GM12875 (cell line): ENCODE measurements around the gene SWAP70.

Source experiments
- H3K4me3 ChIP-seq: one replicate; pipeline ENCODE4 v1.5.1; 2011; ENCODE audit warnings: low read depth, low read length, control low read depth
- TF ChIP-seq, protein P1 (sequence below): IDR thresholded peaks from 2 replicates; pipeline ENCODE4 v1.5.1; 2011; ENCODE audit warnings: low read depth, mild to moderate bottlenecking, control low read depth, inconsistent platforms, low read length, moderate library complexity, borderline replicate concordance; ENCODE audit not compliant: insufficient read depth

SWAP70 gene

DNA sequence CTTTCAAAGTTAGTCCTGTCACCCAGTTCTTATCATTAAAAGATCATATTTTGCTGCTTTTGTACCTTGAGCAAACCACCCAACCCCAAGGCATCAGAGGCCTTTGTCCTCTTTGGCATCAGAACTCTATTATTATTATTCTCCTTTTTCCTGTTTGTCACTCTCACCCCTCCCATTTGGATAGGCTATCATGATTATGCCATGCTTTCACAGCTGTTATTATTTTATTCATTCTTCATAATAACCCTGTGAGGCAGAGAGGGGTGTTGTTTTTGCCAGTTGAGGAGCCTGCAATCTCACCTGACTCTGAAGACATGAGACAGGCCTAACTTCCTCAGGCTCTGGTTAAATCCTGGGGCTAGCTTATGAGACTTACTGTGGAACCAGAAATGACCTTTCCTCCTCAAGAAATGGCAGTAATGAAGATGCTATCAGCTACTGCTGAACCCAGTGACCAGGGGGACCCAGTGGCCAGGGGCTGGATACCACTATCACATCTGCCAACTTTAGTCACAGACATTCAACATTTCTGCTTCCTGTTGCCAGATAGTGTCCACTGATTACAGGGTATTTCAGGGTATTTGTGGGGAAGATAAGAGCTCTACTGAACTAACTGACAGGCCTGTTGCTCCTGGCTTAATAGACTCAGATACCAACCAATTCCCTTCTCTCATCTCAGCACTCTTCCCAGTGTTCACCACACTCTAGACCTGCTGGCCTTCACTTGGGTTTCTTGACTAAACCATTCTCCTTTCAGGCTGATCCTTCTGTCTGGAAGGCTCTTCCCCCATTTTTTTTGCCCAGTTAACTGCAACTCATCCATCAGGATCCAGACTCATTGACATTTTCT is 11.8 kb upstream of the SWAP70 start:
- TF ChIP-seq, protein P1, sequence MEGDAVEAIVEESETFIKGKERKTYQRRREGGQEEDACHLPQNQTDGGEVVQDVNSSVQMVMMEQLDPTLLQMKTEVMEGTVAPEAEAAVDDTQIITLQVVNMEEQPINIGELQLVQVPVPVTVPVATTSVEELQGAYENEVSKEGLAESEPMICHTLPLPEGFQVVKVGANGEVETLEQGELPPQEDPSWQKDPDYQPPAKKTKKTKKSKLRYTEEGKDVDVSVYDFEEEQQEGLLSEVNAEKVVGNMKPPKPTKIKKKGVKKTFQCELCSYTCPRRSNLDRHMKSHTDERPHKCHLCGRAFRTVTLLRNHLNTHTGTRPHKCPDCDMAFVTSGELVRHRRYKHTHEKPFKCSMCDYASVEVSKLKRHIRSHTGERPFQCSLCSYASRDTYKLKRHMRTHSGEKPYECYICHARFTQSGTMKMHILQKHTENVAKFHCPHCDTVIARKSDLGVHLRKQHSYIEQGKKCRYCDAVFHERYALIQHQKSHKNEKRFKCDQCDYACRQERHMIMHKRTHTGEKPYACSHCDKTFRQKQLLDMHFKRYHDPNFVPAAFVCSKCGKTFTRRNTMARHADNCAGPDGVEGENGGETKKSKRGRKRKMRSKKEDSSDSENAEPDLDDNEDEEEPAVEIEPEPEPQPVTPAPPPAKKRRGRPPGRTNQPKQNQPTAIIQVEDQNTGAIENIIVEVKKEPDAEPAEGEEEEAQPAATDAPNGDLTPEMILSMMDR: no peak
- H3K4me3 ChIP-seq: no peak overlapping the region

DNA sequence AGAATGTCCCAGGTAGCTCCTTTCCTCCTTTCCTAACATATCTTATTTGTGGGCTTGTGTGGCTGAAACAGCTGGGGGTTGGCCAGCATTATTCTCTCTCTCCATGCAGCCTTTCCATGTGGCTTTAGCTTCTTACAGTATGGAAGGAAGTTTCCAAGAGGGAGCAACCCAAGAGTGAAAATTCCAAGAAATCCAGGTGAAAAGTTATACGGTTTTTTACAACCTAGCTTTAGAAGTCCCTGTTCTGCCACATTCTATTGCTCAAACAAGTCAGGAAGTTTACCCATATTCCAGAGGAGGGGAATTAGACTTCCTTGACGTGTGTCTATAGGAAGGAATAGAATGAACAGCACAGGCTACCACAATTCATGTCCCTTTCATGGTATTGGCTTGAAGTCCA is 10.0 kb upstream of the SWAP70 start:
- TF ChIP-seq, protein P1: no peak
- H3K4me3 ChIP-seq: no peak overlapping the region

DNA sequence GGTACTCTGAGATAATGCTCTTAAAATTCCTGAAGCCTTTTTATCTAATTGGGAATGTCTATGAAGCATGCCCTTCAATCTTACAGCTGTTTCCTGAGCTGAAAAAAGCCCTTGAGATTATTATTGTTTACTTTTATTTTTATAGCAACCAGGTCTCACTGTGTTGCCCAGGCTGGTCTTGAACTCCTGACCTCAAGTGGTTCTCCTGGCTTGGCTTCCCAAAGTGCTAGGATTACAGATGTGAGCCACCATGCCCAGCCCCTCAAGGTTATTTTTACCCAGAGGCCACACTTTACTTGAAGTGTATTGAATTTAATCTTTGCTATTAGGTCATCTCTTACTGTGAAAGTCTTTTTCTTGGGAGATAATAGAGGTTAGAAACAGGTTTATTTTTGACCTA is 7.0 kb upstream of the SWAP70 start:
- TF ChIP-seq, protein P1: no peak
- H3K4me3 ChIP-seq: no peak overlapping the region

DNA sequence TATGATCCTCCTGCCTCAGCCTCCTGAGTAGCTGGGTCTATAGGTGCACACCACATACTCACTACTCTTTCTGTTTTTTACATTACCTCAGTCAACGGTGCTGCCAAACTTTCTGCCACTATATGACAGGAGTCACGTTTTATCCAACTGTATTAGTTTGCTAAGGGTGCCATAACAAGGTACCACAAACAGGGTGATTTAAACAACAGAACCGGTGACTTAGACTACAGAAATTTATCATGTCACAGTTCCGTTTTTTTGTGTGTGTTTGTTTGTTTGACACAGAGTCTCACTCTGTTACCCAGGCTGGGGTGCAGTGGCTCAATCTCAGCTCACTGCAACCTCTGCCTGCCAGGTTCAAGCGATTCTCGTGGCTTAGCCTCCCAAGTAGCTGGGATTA is 6.3 kb upstream of the SWAP70 start:
- TF ChIP-seq, protein P1: no peak
- no peak overlapping the region for H3K4me3 ChIP-seq

DNA sequence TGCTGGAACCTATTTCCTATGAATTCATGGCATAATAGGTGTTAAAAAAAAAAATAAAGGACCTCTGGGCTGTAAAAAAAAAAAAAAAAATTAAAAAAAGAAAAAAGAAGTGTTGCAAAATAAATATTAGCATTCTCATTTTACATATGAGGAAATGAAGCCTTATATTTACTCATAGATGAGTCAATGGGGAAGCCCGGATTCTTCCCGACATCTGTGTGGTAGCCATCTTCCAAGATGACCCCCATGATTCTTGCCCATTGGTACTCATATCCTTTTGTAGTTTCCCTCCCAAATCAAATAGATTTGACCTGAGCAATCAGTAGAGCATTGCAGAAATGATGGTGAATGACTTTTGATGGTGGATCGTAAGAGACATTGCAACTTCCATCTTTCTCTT is 3.0 kb upstream of the SWAP70 start:
- no peak overlapping the region for H3K4me3 ChIP-seq
- TF ChIP-seq, protein P1: no peak

DNA sequence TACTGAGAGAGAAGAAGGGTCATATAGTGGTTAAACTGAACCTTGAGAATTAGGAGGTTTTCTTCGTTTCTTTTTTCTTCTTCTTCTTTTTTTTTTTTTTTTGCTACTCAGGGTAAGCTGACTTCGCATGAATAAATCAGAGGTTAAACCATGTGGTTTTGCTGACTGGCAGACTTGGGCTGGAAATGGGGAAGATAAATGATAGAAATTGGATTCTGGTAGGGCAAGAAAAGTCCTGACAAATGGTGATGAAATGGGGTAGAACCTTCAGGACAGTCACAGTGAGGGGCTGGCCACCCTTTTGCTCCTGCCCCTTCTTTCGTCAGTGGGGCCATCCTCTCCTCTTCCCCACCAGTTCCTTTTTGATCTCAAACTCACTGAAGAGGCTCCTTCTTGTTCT is 1.6 kb upstream of the SWAP70 start:
- peak overlapping the region; percentile 33 for H3K4me3 ChIP-seq
- TF ChIP-seq, protein P1: no peak
